UCSD-AML1 (cell line): ENCODE data around the gene XAGE3.
"Not testable (repeated sequence)": the region's sequence is repeated elsewhere in the genome, so short reads cannot be mapped to it uniquely, and the experiment has no call there.

Source experiments
- DNase-seq: peaks from one replicate; lab custom pipeline; 2025; ENCODE audit not compliant: unreplicated experiment; lab: John Stamatoyannopoulos, UW

Gene XAGE3

GRCh38 chrX:52843619-52844018, 24.3 kb downstream of the XAGE3 start:
- DNase-seq: not testable (repeated sequence)

GRCh38 chrX:52839137-52839536, 28.7 kb downstream of the XAGE3 start:
- no peak for DNase-seq

- DNase-seq: no peak
These were observed 37.3 kb downstream of the XAGE3 start for GRCh38 chrX:52830551-52830950.

- no peak for DNase-seq
These were observed 43.3 kb downstream of the XAGE3 start for GRCh38 chrX:52824608-52825007.

- DNase-seq: no peak
These were observed 46.7 kb downstream of the XAGE3 start for GRCh38 chrX:52821079-52821760.

GRCh38 chrX:52819788-52820187, 48.1 kb downstream of the XAGE3 start:
- DNase-seq: no peak
